H1 (cell line): Measurements from ENCODE around the gene TRIM47. TPM values are rescaled to one million over a fixed set of nuclear protein-coding genes. Genes with fewer than 3 reads are reported as not detected.

Source experiments
- CTCF ChIA-PET: fragments of 300-600 bp; sonication (Branson Sonifier 250); formaldehyde crosslinking; loops from one replicate; lab custom pipeline; 2021; ENCODE audit not compliant: partially characterized antibody; lab: Charles Lee
- POLR2A ChIA-PET: fragments of 300-600 bp; sonication (Branson Sonifier 250); formaldehyde crosslinking; loops from one replicate; lab custom pipeline; 2021; ENCODE audit warnings: inconsistent platforms; ENCODE audit not compliant: partially characterized antibody; lab: Charles Lee
- DNase-seq, 2 experiments: peaks; one replicate each; pipeline versions ENCODE4 v3.0.0 to v3.0.0-alpha.2; 2010 to 2022; ENCODE audit warnings: low spot score in 2 of 2, low read depth in 1 of 2, mixed read lengths in 1 of 2
- FAIRE-seq: peaks from 2 replicates; lab custom pipeline; 2011; peaks lifted over from hg19 to GRCh38; lab: Jason Lieb, UNC
- H2AFZ ChIP-seq: 2 replicates; pipeline ENCODE4 v1.8.1; 2012; ENCODE audit warnings: low read length, inconsistent platforms
- H2AK5ac ChIP-seq: 2 replicates; pipeline ENCODE4 v1.6.1; 2013; ENCODE audit warnings: low read depth, low read length
- H2BK120ac ChIP-seq: replicated peaks from 2 replicates; pipeline ENCODE3; 2013; ENCODE audit warnings: low read depth, low read length, inconsistent platforms
- H2BK12ac ChIP-seq: 2 replicates; pipeline ENCODE4 v1.6.1; 2013; ENCODE audit warnings: low read depth, low read length
- H2BK15ac ChIP-seq: 2 replicates; pipeline ENCODE4 v1.6.1; 2013; ENCODE audit warnings: low read length
- H2BK20ac ChIP-seq: 2 replicates; pipeline ENCODE4 v1.6.1; 2013; ENCODE audit warnings: low read length
- H2BK5ac ChIP-seq: 2 replicates; pipeline ENCODE4 v1.6.1; 2013; ENCODE audit warnings: low read depth, low read length
- H3K14ac ChIP-seq: 2 replicates; pipeline ENCODE4 v1.6.1; 2013; ENCODE audit warnings: inconsistent platforms; ENCODE audit not compliant: insufficient read length
- H3K18ac ChIP-seq: 2 replicates; pipeline ENCODE4 v1.6.1; 2013; ENCODE audit warnings: low read length; ENCODE audit errors: extremely low read depth
- H3K23ac ChIP-seq: 2 replicates; pipeline ENCODE4 v1.6.1; 2013; ENCODE audit warnings: inconsistent platforms; ENCODE audit not compliant: insufficient read length
- H3K23me2 ChIP-seq: 2 replicates; pipeline ENCODE4 v1.6.1; 2013; ENCODE audit warnings: low read depth, low read length
- H3K27ac ChIP-seq: 2 replicates; pipeline ENCODE4 v1.6.1; 2011; ENCODE audit warnings: low read depth, low read length, inconsistent platforms
- H3K27me3 ChIP-seq, 4 experiments: replicated peaks in 1 of 4; 1 replicate in 1 of 4; 2 replicates in 3 of 4; pipeline versions ENCODE4 v1.6.1 to v1.8.1; 2011 to 2013; ENCODE audit warnings: low read length in 3 of 4, mild to moderate bottlenecking in 3 of 4, inconsistent platforms in 2 of 4, mixed read lengths in 2 of 4, moderate library complexity in 1 of 4; ENCODE audit not compliant: control insufficient read depth in 3 of 4, insufficient read depth in 3 of 4; ENCODE audit errors: extremely low read depth in 1 of 4
- H3K36me3 ChIP-seq, 4 experiments: 2 replicates each; pipeline versions ENCODE4 v1.6.1 to v1.8.1; 2011 to 2013; ENCODE audit warnings: mild to moderate bottlenecking in 4 of 4, low read length in 3 of 4, moderate library complexity in 2 of 4, control low read depth in 1 of 4, inconsistent platforms in 1 of 4; ENCODE audit not compliant: insufficient read depth in 4 of 4, control insufficient read depth in 2 of 4
- H3K4ac ChIP-seq: replicated peaks from 2 replicates; pipeline ENCODE3; 2013; ENCODE audit warnings: low read length, low read depth, mixed read lengths, inconsistent platforms; ENCODE audit not compliant: insufficient read length
- H3K4me1 ChIP-seq, 4 experiments: replicated peaks in 1 of 4; 1 replicate in 1 of 4; 2 replicates in 3 of 4; pipeline versions ENCODE4 v1.6.1 to v1.8.1; 2011 to 2013; ENCODE audit warnings: low read length in 3 of 4, inconsistent platforms in 2 of 4, mixed read lengths in 1 of 4; ENCODE audit not compliant: insufficient read depth in 4 of 4, control insufficient read depth in 3 of 4
- H3K4me2 ChIP-seq, 2 experiments: 2 replicates each; pipeline versions ENCODE4 v1.6.1 to v1.8.1; 2011 to 2013; ENCODE audit warnings: low read depth in 2 of 2, low read length in 2 of 2, control low read depth in 1 of 2, inconsistent platforms in 1 of 2, mild to moderate bottlenecking in 1 of 2; ENCODE audit not compliant: insufficient read depth in 1 of 2
- H3K4me3 ChIP-seq, 4 experiments: fragments of 200-600, 300-600 bp in 1 of 4; sonication (generic), shearing (Covaris generic), sonication (Bioruptor Twin) in 1 of 4; 2 replicates each; pipeline versions ENCODE4 v1.5.1 to v1.8.1; 2011 to 2016; ENCODE audit warnings: low read length in 4 of 4, low read depth in 3 of 4, control low read depth in 2 of 4, inconsistent platforms in 2 of 4, mild to moderate bottlenecking in 2 of 4, mixed read lengths in 1 of 4, moderate library complexity in 1 of 4; ENCODE audit not compliant: insufficient read depth in 2 of 4; ENCODE audit errors: extremely low read depth in 1 of 4
- H3K56ac ChIP-seq: replicated peaks from 2 replicates; pipeline ENCODE3; 2013; ENCODE audit warnings: low read depth, mild to moderate bottlenecking, mixed read lengths, low read length, inconsistent platforms; ENCODE audit not compliant: insufficient read length
- H3K79me1 ChIP-seq: 2 replicates; pipeline ENCODE4 v1.6.1; 2013; ENCODE audit warnings: low read depth, low read length, control low read depth
- H3K79me2 ChIP-seq, 2 experiments: 2 replicates each; pipeline versions ENCODE4 v1.6.1 to v1.8.1; 2012 to 2013; ENCODE audit warnings: low read length in 2 of 2, mild to moderate bottlenecking in 2 of 2, inconsistent platforms in 1 of 2; ENCODE audit not compliant: insufficient read depth in 2 of 2, control insufficient read depth in 1 of 2
- H3K9ac ChIP-seq, 4 experiments: replicated peaks in 1 of 4; 1 replicate in 1 of 4; 2 replicates in 3 of 4; pipeline versions ENCODE4 v1.6.1 to v1.8.1; 2011 to 2013; ENCODE audit warnings: low read depth in 3 of 4, low read length in 3 of 4, control low read depth in 2 of 4, mild to moderate bottlenecking in 2 of 4, moderate library complexity in 2 of 4, inconsistent platforms in 1 of 4; ENCODE audit errors: extremely low read depth in 1 of 4
- H3K9me3 ChIP-seq, 2 experiments: 2 replicates each; pipeline versions ENCODE4 v1.6.1 to v1.8.1; 2012 to 2013; ENCODE audit warnings: mild to moderate bottlenecking in 2 of 2, moderate library complexity in 2 of 2, control low read depth in 1 of 2, inconsistent platforms in 1 of 2, low read depth in 1 of 2, low read length in 1 of 2, mixed read lengths in 1 of 2; ENCODE audit not compliant: insufficient read depth in 2 of 2
- H4K20me1 ChIP-seq, 2 experiments: replicated peaks in 1 of 2; 2 replicates each; pipeline versions ENCODE3 to v1.8.1; 2011 to 2013; ENCODE audit warnings: inconsistent platforms in 2 of 2, low read length in 2 of 2, mild to moderate bottlenecking in 1 of 2; ENCODE audit not compliant: insufficient read depth in 2 of 2, control insufficient read depth in 1 of 2
- H4K5ac ChIP-seq: 2 replicates; pipeline ENCODE4 v1.6.1; 2013; ENCODE audit warnings: low read length, low read depth, mixed read lengths, inconsistent platforms; ENCODE audit not compliant: insufficient read length
- H4K8ac ChIP-seq: 2 replicates; pipeline ENCODE4 v1.8.0; 2013; ENCODE audit warnings: mild to moderate bottlenecking, moderate library complexity, low read length, inconsistent platforms; ENCODE audit not compliant: insufficient read depth; ENCODE audit errors: extremely low read depth
- H4K91ac ChIP-seq: replicated peaks from 2 replicates; pipeline ENCODE3; 2013; ENCODE audit warnings: low read length, mixed read lengths, inconsistent platforms; ENCODE audit not compliant: insufficient read length
- BACH1 ChIP-seq: IDR thresholded peaks from 2 replicates; pipeline ENCODE4 v1.6.1; 2012; ENCODE audit warnings: low read length, improper control_type of control experiment
- BRCA1 ChIP-seq: IDR thresholded peaks from 2 replicates; pipeline ENCODE4 v1.6.1; 2012; ENCODE audit warnings: low read depth, low read length, improper control_type of control experiment
- CBX5 ChIP-seq: fragments of 300-800, 300-1000 bp; sonication (generic); IDR thresholded peaks from 2 replicates; pipeline ENCODE4 v1.7.1; 2016; ENCODE audit warnings: antibody characterized with exemption, low read length, low read depth
- CBX8 ChIP-seq: fragments of 300-800, 300-1000 bp; sonication (generic); IDR thresholded peaks from 2 replicates; pipeline ENCODE4 v1.7.1; 2016; ENCODE audit warnings: low read depth, low read length, borderline replicate concordance
- CEBPB ChIP-seq: IDR thresholded peaks from 2 replicates; pipeline ENCODE4 v1.6.1; 2012; ENCODE audit warnings: low read depth, low read length
- CTBP2 ChIP-seq: IDR thresholded peaks from 2 replicates; pipeline ENCODE4 v1.7.0; 2011; ENCODE audit warnings: borderline replicate concordance, mild to moderate bottlenecking, moderate library complexity, mixed read lengths, low read length; ENCODE audit not compliant: insufficient read depth, insufficient read length
- KDM4A ChIP-seq: IDR thresholded peaks from one replicate; pipeline ENCODE4 v1.7.1; 2012; ENCODE audit warnings: low read depth, mild to moderate bottlenecking, moderate library complexity, low read length, inconsistent platforms; ENCODE audit not compliant: severe bottlenecking
- PHF8 ChIP-seq: fragments of 200-600 bp; sonication (generic); conservative IDR thresholded peaks from 2 replicates; pipeline ENCODE4 v1.7.1; 2012; ENCODE audit warnings: low read depth, mild to moderate bottlenecking, inconsistent platforms, low read length, moderate library complexity
- SAP30 ChIP-seq: fragments of 300-600 bp; sonication (generic); IDR thresholded peaks from 2 replicates; pipeline ENCODE4 v1.7.1; 2012; ENCODE audit warnings: low read length, moderate library complexity, mild to moderate bottlenecking, inconsistent platforms; ENCODE audit not compliant: insufficient read depth, insufficient replicate concordance
- SIX5 ChIP-seq: IDR thresholded peaks from 2 replicates; pipeline ENCODE4 v1.6.1; 2011; ENCODE audit warnings: mild to moderate bottlenecking, low read depth, low read length
- SP2 ChIP-seq: IDR thresholded peaks from 2 replicates; pipeline ENCODE4 v1.6.1; 2012; ENCODE audit warnings: mild to moderate bottlenecking, low read length, inconsistent platforms
- SRF ChIP-seq: IDR thresholded peaks from 2 replicates; pipeline ENCODE4 v1.6.1; 2011; ENCODE audit warnings: mild to moderate bottlenecking, low read depth, low read length, moderate library complexity
- TAF1 ChIP-seq: IDR thresholded peaks from 2 replicates; pipeline ENCODE4 v1.6.1; 2011; ENCODE audit warnings: mild to moderate bottlenecking, low read depth, low read length
- WGBS, 2 experiments: shearing (Covaris generic) in 1 of 2; methylation state at CpG; one replicate each; pipeline versions ENCODE4 v1.1.6 to v1.1.7; 2013 to 2015; ENCODE audit warnings: low lambda C conversion rate in 2 of 2, mixed read lengths in 2 of 2, inconsistent platforms in 1 of 2, low coverage in 1 of 2, missing lambda C conversion rate in 1 of 2; ENCODE audit not compliant: insufficient replicate concordance in 2 of 2, insufficient coverage in 1 of 2, insufficient read length in 1 of 2; ENCODE audit errors: extremely low coverage in 1 of 2, missing lambda C conversion rate in 1 of 2; 5-methylcytosine and 5-hydroxymethylcytosine counted together
- polyA plus RNA-seq, 7 experiments: library from polyadenylated mRNA; depleted of rRNA in 3 of 7; stranded (reverse) in 5 of 7; unstranded in 2 of 7; fragments of >200 nt in 5 of 7; fragments of 200-250 nt in 2 of 7; gene quantifications; 1 replicate in 5 of 7; 2 replicates in 1 of 7; 4 replicates in 1 of 7; pipeline versions ENCODE4 v1.2.1 to v1.2.3, GENCODE V29; 2011 to 2013; ENCODE audit warnings: missing spikeins in 2 of 7, mixed read lengths in 2 of 7
- total RNA-seq: library from RNA; stranded (reverse); fragmentation: NEBNext Ultra II Directional; extraction: Animal tissue kit (Norgen Biotek cat#: 25700); gene quantifications from 2 replicates; pipeline ENCODE4 v1.2.1, GENCODE V29; 2021

Gene TRIM47
- total and polyA plus RNA-seq, 2 of the 8 experiments (the other 6 are each of a cell fraction or from before 2014, with no cell fraction given) = 6.3 to 6.4 TPM

DNA sequence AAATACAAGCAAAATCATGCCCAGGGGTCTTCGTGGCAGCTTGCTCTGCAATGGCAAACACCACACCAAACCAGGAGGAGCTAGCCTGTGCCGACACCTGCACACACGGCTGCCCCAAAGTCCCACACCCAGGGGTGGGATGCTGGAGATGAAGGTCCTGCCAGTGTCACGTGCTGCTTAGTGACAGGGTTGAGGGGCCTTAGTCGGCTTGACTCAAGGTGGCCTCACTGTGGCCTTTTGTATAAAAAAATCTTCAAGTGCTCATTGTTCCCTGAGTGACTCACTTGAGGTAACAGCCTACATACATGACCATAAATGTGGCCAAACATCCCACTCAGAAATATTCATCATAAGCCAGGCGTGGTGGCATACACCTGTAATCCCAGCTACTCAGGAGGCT is 11.1 kb upstream of the TRIM47 start:
- peaks cover 2 to 18% (median 11%) of the 10 kb centered on the region in 4 experiments; a peak in 6 of 8 replicates for H3K36me3 ChIP-seq
- TF ChIP-seq CBX8 (no peak), SIX5 (no peak), BRCA1 (no peak), CTBP2 (no peak), CEBPB (no peak), TAF1 (no peak), SRF (no peak), SAP30 (no peak), KDM4A (no peak), PHF8 (no peak), SP2 (no peak), BACH1 (no peak), CBX5 (no peak)
- no peak overlapping the region for H2BK20ac ChIP-seq
- no peaks in the 10 kb centered on the region for H3K9me3 ChIP-seq
- ChIA-PET CTCF (interaction anchor here (0.6 to 51.3 kb wide), 10 partner anchors 8 to 400 kb away, joined by 3 to 885 read pairs (median 4); partner anchors contain the start of genes CDK3 and TRIM47), POLR2A (interaction anchor here (0.8 to 12.1 kb wide), 6 partner anchors 8 to 110 kb away, joined by 3 to 143 read pairs (median 6); partner anchors contain the start of genes TRIM47, TRIM65 and WBP2)
- no peak overlapping the region for H2AK5ac ChIP-seq
- H4K20me1 ChIP-seq = peaks cover 0 to 9% of the 10 kb centered on the region in 2 experiments
- H3K79me2 ChIP-seq = peaks cover 0 to 4% of the 10 kb centered on the region in 2 experiments; a peak in 1 of 4 replicates
- no peaks in the 10 kb centered on the region; the same call in 1 of the 2 replicates for H3K79me1 ChIP-seq
- no peaks in the 10 kb centered on the region for H3K27me3 ChIP-seq
- DNase-seq (no peak), FAIRE-seq (no peak)
- H3K27ac ChIP-seq = no peak overlapping the region
- no peak overlapping the region for H3K4ac ChIP-seq
- no peak overlapping the region for H2BK120ac ChIP-seq
- no peak overlapping the region for H4K5ac ChIP-seq
- H3K4me3 ChIP-seq = no peak overlapping the region
- H3K23me2 ChIP-seq = no peaks in the 10 kb centered on the region; the same call in 1 of the 2 replicates
- WGBS, 2 experiments = 91% methylated on average over 6 of the region's 6 CpGs; no CpG with 5 or more reads in 1 of the 2 experiments
- peaks cover 0 to 5% (median 0%) of the 10 kb centered on the region in 4 experiments; a peak in 1 of 7 replicates for H3K4me1 ChIP-seq
- H2BK15ac ChIP-seq = no peak overlapping the region
- no peak overlapping the region for H3K14ac ChIP-seq
- H2BK5ac ChIP-seq = no peak overlapping the region
- no peak overlapping the region for H3K18ac ChIP-seq
- no peak overlapping the region for H3K56ac ChIP-seq
- H4K91ac ChIP-seq = no peak overlapping the region
- H4K8ac ChIP-seq = no peak overlapping the region
- no peak overlapping the region for H2BK12ac ChIP-seq
- H2AFZ ChIP-seq = no peak overlapping the region
- no peak overlapping the region for H3K23ac ChIP-seq
- no peak overlapping the region for H3K9ac ChIP-seq
- no peak overlapping the region for H3K4me2 ChIP-seq
